Measurements from ENCODE around the gene LGALS8.
A peak's percentile ranks its signal among the peaks of the same experiment; 100 is the strongest.

Gene LGALS8

GRCh38 chr1:236543065-236543669, 19.4 kb downstream of the LGALS8 start:
- H3K27me3 Mint-ChIP-seq, result no peaks in the 10 kb centered on the region
- no peaks in the 10 kb centered on the region for H3K9me3 Mint-ChIP-seq
- peaks cover 34% of the 10 kb centered on the region for H3K4me1 Mint-ChIP-seq (ENCODE audit: low read depth)
- no peak for DNase-seq
- H3K27ac Mint-ChIP-seq, result peak overlapping the region; percentile 44
- peaks cover 99% of the 10 kb centered on the region for H3K36me3 Mint-ChIP-seq (ENCODE audit: low read depth)
- H3K4me3 Mint-ChIP-seq, result no peak overlapping the region

GRCh38 chr1:236545621-236546169, 21.9 kb downstream of the LGALS8 start:
- no peaks in the 10 kb centered on the region for H3K27me3 Mint-ChIP-seq
- no peaks in the 10 kb centered on the region for H3K9me3 Mint-ChIP-seq
- H3K4me1 Mint-ChIP-seq (ENCODE audit: low read depth), result peaks cover 34% of the 10 kb centered on the region
- H3K36me3 Mint-ChIP-seq (ENCODE audit: low read depth), result peaks cover 99% of the 10 kb centered on the region
- DNase-seq, result no peak
- H3K27ac Mint-ChIP-seq, result peak overlapping the region; percentile 88
- no peak overlapping the region for H3K4me3 Mint-ChIP-seq

- no peaks in the 10 kb centered on the region for H3K9me3 Mint-ChIP-seq
- no peak overlapping the region for H3K4me3 Mint-ChIP-seq
- peak overlapping the region; percentile 81 for H3K27ac Mint-ChIP-seq
- no peak for DNase-seq
- H3K36me3 Mint-ChIP-seq (ENCODE audit: low read depth), result peaks cover 100% of the 10 kb centered on the region
- peaks cover 31% of the 10 kb centered on the region for H3K4me1 Mint-ChIP-seq (ENCODE audit: low read depth)
- no peaks in the 10 kb centered on the region for H3K27me3 Mint-ChIP-seq
Observed at GRCh38 chr1:236548452-236548851, 24.7 kb downstream of the LGALS8 start.

- Mint-ChIP-seq H3K4me3 (no peak overlapping the region), H3K27me3 (no peaks in the 10 kb centered on the region), H3K4me1 (ENCODE audit: low read depth) (peaks cover 10% of the 10 kb centered on the region), H3K36me3 (ENCODE audit: low read depth) (peaks cover 100% of the 10 kb centered on the region), H3K9me3 (no peaks in the 10 kb centered on the region), H3K27ac (peak overlapping the region; percentile 51)
- no peak for DNase-seq
Observed at GRCh38 chr1:236550961-236551851, 27.4 kb downstream of the LGALS8 start.

- Mint-ChIP-seq H3K4me1 (ENCODE audit: low read depth) (peaks cover 2% of the 10 kb centered on the region), H3K27me3 (no peaks in the 10 kb centered on the region), H3K9me3 (no peaks in the 10 kb centered on the region), H3K4me3 (no peak overlapping the region), H3K36me3 (ENCODE audit: low read depth) (peaks cover 100% of the 10 kb centered on the region), H3K27ac (peak overlapping the region; percentile 51)
- DNase-seq, result no peak
Observed at GRCh38 chr1:236552096-236552495, 28.3 kb downstream of the LGALS8 start.

GRCh38 chr1:236552901-236553300, 29.1 kb downstream of the LGALS8 start:
- H3K4me3 Mint-ChIP-seq, result no peak overlapping the region

GRCh38 chr1:236553370-236553769, 29.6 kb downstream of the LGALS8 start:
- no peak overlapping the region for H3K4me3 Mint-ChIP-seq
- DNase-seq, result no peak
- H3K27ac Mint-ChIP-seq, result peak overlapping the region; percentile 81
- no peaks in the 10 kb centered on the region for H3K9me3 Mint-ChIP-seq
- H3K4me1 Mint-ChIP-seq (ENCODE audit: low read depth), result no peaks in the 10 kb centered on the region
- no peaks in the 10 kb centered on the region for H3K27me3 Mint-ChIP-seq
- peaks cover 100% of the 10 kb centered on the region for H3K36me3 Mint-ChIP-seq (ENCODE audit: low read depth)

More at GRCh38 chr1:236552901-236553300, 29.1 kb downstream of the LGALS8 start:
- Mint-ChIP-seq H3K9me3 (no peaks in the 10 kb centered on the region), H3K4me1 (ENCODE audit: low read depth) (no peaks in the 10 kb centered on the region), H3K27ac (peak overlapping the region; percentile 13), H3K36me3 (ENCODE audit: low read depth) (peaks cover 100% of the 10 kb centered on the region), H3K27me3 (no peaks in the 10 kb centered on the region)
- DNase-seq, result no peak

- Mint-ChIP-seq H3K4me1 (ENCODE audit: low read depth) (no peaks in the 10 kb centered on the region), H3K36me3 (ENCODE audit: low read depth) (peaks cover 97% of the 10 kb centered on the region), H3K27ac (no peak overlapping the region), H3K9me3 (no peaks in the 10 kb centered on the region), H3K4me3 (no peak overlapping the region), H3K27me3 (no peaks in the 10 kb centered on the region)
- DNase-seq, result no peak
Observed at GRCh38 chr1:236556606-236557005, 32.8 kb downstream of the LGALS8 start.

GRCh38 chr1:236558081-236558480, 34.3 kb downstream of the LGALS8 start:
- H3K27me3 Mint-ChIP-seq, result no peaks in the 10 kb centered on the region
- H3K27ac Mint-ChIP-seq, result no peak overlapping the region
- peaks cover 97% of the 10 kb centered on the region for H3K36me3 Mint-ChIP-seq (ENCODE audit: low read depth)
- DNase-seq, result no peak
- no peak overlapping the region for H3K4me3 Mint-ChIP-seq
- H3K9me3 Mint-ChIP-seq, result no peaks in the 10 kb centered on the region
- no peaks in the 10 kb centered on the region for H3K4me1 Mint-ChIP-seq (ENCODE audit: low read depth)

GRCh38 chr1:236558846-236559245, 35.1 kb downstream of the LGALS8 start:
- H3K27ac Mint-ChIP-seq, result no peak overlapping the region
- no peaks in the 10 kb centered on the region for H3K27me3 Mint-ChIP-seq
- H3K9me3 Mint-ChIP-seq, result no peaks in the 10 kb centered on the region
- no peak overlapping the region for H3K4me3 Mint-ChIP-seq
- peaks cover 97% of the 10 kb centered on the region for H3K36me3 Mint-ChIP-seq (ENCODE audit: low read depth)
- no peak for DNase-seq
- H3K4me1 Mint-ChIP-seq (ENCODE audit: low read depth), result no peaks in the 10 kb centered on the region

GRCh38 chr1:236560213-236560771, 36.5 kb downstream of the LGALS8 start:
- Mint-ChIP-seq H3K4me3 (no peak overlapping the region), H3K27me3 (no peaks in the 10 kb centered on the region), H3K9me3 (no peaks in the 10 kb centered on the region), H3K27ac (no peak overlapping the region), H3K36me3 (ENCODE audit: low read depth) (peaks cover 97% of the 10 kb centered on the region), H3K4me1 (ENCODE audit: low read depth) (peaks cover 5% of the 10 kb centered on the region)
- DNase-seq, result no peak

- H3K4me1 Mint-ChIP-seq (ENCODE audit: low read depth), result peaks cover 5% of the 10 kb centered on the region
- H3K9me3 Mint-ChIP-seq, result no peaks in the 10 kb centered on the region
- no peak for DNase-seq
- H3K36me3 Mint-ChIP-seq (ENCODE audit: low read depth), result peaks cover 97% of the 10 kb centered on the region
- H3K4me3 Mint-ChIP-seq, result no peak overlapping the region
- H3K27me3 Mint-ChIP-seq, result no peaks in the 10 kb centered on the region
- peak overlapping the region; percentile 67 for H3K27ac Mint-ChIP-seq
Observed at GRCh38 chr1:236561976-236562375, 38.2 kb downstream of the LGALS8 start.

- Mint-ChIP-seq H3K27me3 (no peaks in the 10 kb centered on the region), H3K9me3 (no peaks in the 10 kb centered on the region), H3K27ac (peak overlapping the region; percentile 44), H3K4me1 (ENCODE audit: low read depth) (peaks cover 5% of the 10 kb centered on the region), H3K4me3 (no peak overlapping the region), H3K36me3 (ENCODE audit: low read depth) (peaks cover 98% of the 10 kb centered on the region)
- DNase-seq, result no peak
Observed at GRCh38 chr1:236565530-236565929, 41.7 kb downstream of the LGALS8 start.

GRCh38 chr1:236568285-236568894, 44.6 kb downstream of the LGALS8 start:
- Mint-ChIP-seq H3K36me3 (ENCODE audit: low read depth) (peaks cover 99% of the 10 kb centered on the region), H3K4me1 (ENCODE audit: low read depth) (peaks cover 5% of the 10 kb centered on the region), H3K4me3 (no peak overlapping the region), H3K27ac (no peak overlapping the region), H3K9me3 (no peaks in the 10 kb centered on the region), H3K27me3 (no peaks in the 10 kb centered on the region)
- no peak for DNase-seq

Data from activated T-cell treated with anti-CD3 and anti-CD28 coated beads, Interleukin-2, amount 50 U/mL, for 24 hours (primary cell).